ENCODE data around the gene PRDX5. TPM values are rescaled to one million over a fixed set of nuclear protein-coding genes. Genes with fewer than 3 reads are reported as not detected.
"Not testable (repeated sequence)": the region's sequence is repeated elsewhere in the genome, so short reads cannot be mapped to it uniquely, and the experiment has no call there.

The PRDX5 gene
- total RNA-seq, 3 donors from 2014 or later = 159 to 512 (median 353) TPM

- peaks cover 6% of the 10 kb centered on the region for H3K36me3 ChIP-seq (ENCODE audit: low read depth)
- no peak overlapping the region for H3K4me3 ChIP-seq
- H3K4me1 ChIP-seq (ENCODE audit: low read depth) = peaks cover 10% of the 10 kb centered on the region
- intact Hi-C loops (cut with DNase I, micrococcal nuclease) = no loop called here
- DNase-seq (peak; percentile 46 to 73 (median 63)), ATAC-seq (no peak)
- H3K9me3 ChIP-seq = no peaks in the 10 kb centered on the region
- TF ChIP-seq CTCF (IDR thresholded peaks at IDR 0.05) = no peak
These were observed 4.3 kb upstream of the PRDX5 start for GRCh38 chr11:64313491-64314145.

GRCh38 chr11:64314146-64314804, 3.6 kb upstream of the PRDX5 start:
- DNase-seq (peak in 1 of 3 donors; percentile 25), ATAC-seq (no peak)
- Histone ChIP-seq H3K9me3 (no peaks in the 10 kb centered on the region), H3K36me3 (ENCODE audit: low read depth) (peaks cover 6% of the 10 kb centered on the region), H3K4me3 (no peak overlapping the region), H3K4me1 (ENCODE audit: low read depth) (peaks cover 14% of the 10 kb centered on the region)
- TF ChIP-seq CTCF (IDR thresholded peaks at IDR 0.05) = no peak
- intact Hi-C loops (cut with DNase I, micrococcal nuclease) = no loop called here

GRCh38 chr11:64314805-64315561, 2.9 kb upstream of the PRDX5 start:
- peaks cover 6% of the 10 kb centered on the region for H3K36me3 ChIP-seq (ENCODE audit: low read depth)
- ATAC-seq = no peak
- DNase-seq = peak in 1 of 3 donors; percentile 41
- no peak for TF ChIP-seq CTCF (IDR thresholded peaks at IDR 0.05)
- H3K9me3 ChIP-seq = no peaks in the 10 kb centered on the region
- intact Hi-C loops (cut with DNase I, micrococcal nuclease) = no loop called here
- peaks cover 14% of the 10 kb centered on the region for H3K4me1 ChIP-seq (ENCODE audit: low read depth)
- no peak overlapping the region for H3K4me3 ChIP-seq

GRCh38 chr11:64315667-64316526, 2.0 kb upstream of the PRDX5 start:
- not testable (repeated sequence) for ATAC-seq
- DNase-seq = peak in 1 of 3 donors; percentile 45
- peaks cover 20% of the 10 kb centered on the region for H3K4me1 ChIP-seq (ENCODE audit: low read depth)

GRCh38 chr11:64316672-64317324, 1.1 kb upstream of the PRDX5 start:
- no peak for TF ChIP-seq CTCF (IDR thresholded peaks at IDR 0.05)
- Histone ChIP-seq H3K4me3 (peak overlapping the region; percentile 69), H3K9me3 (no peaks in the 10 kb centered on the region), H3K4me1 (ENCODE audit: low read depth) (peaks cover 25% of the 10 kb centered on the region), H3K36me3 (ENCODE audit: low read depth) (peaks cover 6% of the 10 kb centered on the region)
- peak; percentile 14 for ATAC-seq
- intact Hi-C loops (cut with DNase I, micrococcal nuclease) = no loop called here
- peak; percentile 69 to 79 (median 70) for DNase-seq

More at GRCh38 chr11:64315667-64316526, 2.0 kb upstream of the PRDX5 start:
- H3K9me3 ChIP-seq; H3K36me3 ChIP-seq (ENCODE audit: low read depth); intact Hi-C loops (cut with DNase I, micrococcal nuclease); H3K4me3 ChIP-seq: not testable (repeated sequence)
